BJ (cell line): ENCODE measurements around the gene EFNA5. TPM values are rescaled to one million over a fixed set of nuclear protein-coding genes. Genes with fewer than 3 reads are reported as not detected.

Experiments used
- CTCF ChIA-PET: fragments of 350-600 bp; formaldehyde crosslinking; extraction: SDS; loops from one replicate; lab custom pipeline; 2021; ENCODE audit warnings: antibody characterized with exemption, inconsistent platforms; lab: Yijun Ruan, JAX
- POLR2A ChIA-PET: fragments of 300-600 bp; sonication (Branson Sonifier 250); formaldehyde crosslinking; extraction: SDS; loops from one replicate; lab custom pipeline; 2021; ENCODE audit warnings: antibody characterized with exemption; lab: Charles Lee
- DNase-seq: peaks from one replicate; pipeline ENCODE4 v3.0.0-alpha.2; 2011; ENCODE audit warnings: low read depth
- H3K27me3 ChIP-seq: 2 replicates; pipeline ENCODE4 v1.6.0; 2011; ENCODE audit warnings: low read length; ENCODE audit not compliant: control insufficient read depth, insufficient read depth
- H3K36me3 ChIP-seq: 2 replicates; pipeline ENCODE4 v1.5.1; 2011; ENCODE audit warnings: low read length; ENCODE audit not compliant: control insufficient read depth, insufficient read depth
- H3K4me3 ChIP-seq: 2 replicates; pipeline ENCODE4 v1.5.1; 2011; ENCODE audit warnings: low read depth, mild to moderate bottlenecking, control low read depth, low read length
- CTCF ChIP-seq: IDR thresholded peaks from 2 replicates; pipeline ENCODE4 v1.5.1; 2011; ENCODE audit warnings: low read depth, mild to moderate bottlenecking, control low read depth, inconsistent platforms, low read length, moderate library complexity; ENCODE audit not compliant: insufficient read depth
- polyA plus RNA-seq: library from polyadenylated mRNA; depleted of rRNA; stranded (reverse); fragments of >200 nt; gene quantifications from 2 replicates; pipeline ENCODE4 v1.2.3, GENCODE V29; 2011

Gene EFNA5
- polyA plus RNA-seq, 1 experiment, result 0.67 TPM

- CTCF ChIA-PET, result no interaction called here
- Histone ChIP-seq H3K36me3 (no peaks in the 10 kb centered on the region), H3K27me3 (peaks cover 9% of the 10 kb centered on the region), H3K4me3 (no peak overlapping the region)
- no peak for TF ChIP-seq CTCF
- POLR2A ChIA-PET, result no interaction called here
- no peak for DNase-seq
Measured at GRCh38 chr5:107665036-107665570, 5.6 kb downstream of the EFNA5 start.

- CTCF ChIA-PET, result no interaction called here
- no peaks in the 10 kb centered on the region for H3K36me3 ChIP-seq
Measured at GRCh38 chr5:107663697-107664096, 7.0 kb downstream of the EFNA5 start.

GRCh38 chr5:107661650-107662044 is 9.1 kb downstream of the EFNA5 start:
- Histone ChIP-seq H3K36me3 (no peaks in the 10 kb centered on the region), H3K27me3 (no peaks in the 10 kb centered on the region), H3K4me3 (no peak overlapping the region)
- DNase-seq, result no peak
- POLR2A ChIA-PET, result no interaction called here
- TF ChIP-seq CTCF, result no peak
- CTCF ChIA-PET, result interaction anchor here (1.2 kb wide), 1 partner anchor 14 kb away, joined by 4 read pairs; no protein-coding TSS in a partner anchor

More at GRCh38 chr5:107663697-107664096, 7.0 kb downstream of the EFNA5 start:
- no peak for DNase-seq
- Histone ChIP-seq H3K4me3 (no peak overlapping the region), H3K27me3 (0 out of 2 replicates have a peak, but pooled peaks cover 1% of the 10 kb centered on the region)
- TF ChIP-seq CTCF, result no peak
- POLR2A ChIA-PET, result no interaction called here

GRCh38 chr5:107661038-107661649 is 9.6 kb downstream of the EFNA5 start:
- no peaks in the 10 kb centered on the region for H3K27me3 ChIP-seq
- no peak for DNase-seq
- ChIA-PET POLR2A (no interaction called here), CTCF (interaction anchor here (0.8 to 1.2 kb wide), 2 partner anchors 8 to 14 kb away, joined by 3 to 4 read pairs; no protein-coding TSS in a partner anchor)
- no peak overlapping the region for H3K4me3 ChIP-seq
- TF ChIP-seq CTCF, result no peak
- H3K36me3 ChIP-seq, result no peaks in the 10 kb centered on the region

GRCh38 chr5:107658528-107658927 is 12.2 kb downstream of the EFNA5 start:
- ChIA-PET CTCF (no interaction called here), POLR2A (no interaction called here)
- no peaks in the 10 kb centered on the region for H3K36me3 ChIP-seq
- no peaks in the 10 kb centered on the region for H3K27me3 ChIP-seq
- no peak for TF ChIP-seq CTCF
- no peak for DNase-seq
- H3K4me3 ChIP-seq, result no peak overlapping the region
